Peyer's patch (tissue), 4 donors: ENCODE measurements around the gene ZDHHC24. TPM values are rescaled to one million over a fixed set of nuclear protein-coding genes. Genes with fewer than 3 reads are reported as not detected.

Experiments used
- DNase-seq, 3 donors: peaks; one replicate each; pipeline ENCODE4 v3.0.0-alpha.2; 2017 to 2019
- H3K27ac ChIP-seq, 4 donors: fragments of 200-600 bp; sonication (generic); one replicate each; pipeline ENCODE4 v1.5.1; 2016 to 2019
- H3K27me3 ChIP-seq, 2 donors: fragments of 200-600 bp; sonication (generic); one replicate each; pipeline ENCODE4 v1.5.1; 2019
- H3K36me3 ChIP-seq, 3 donors: fragments of 200-600 bp; sonication (generic); one replicate each; pipeline ENCODE4 v1.5.1; 2016 to 2019
- H3K4me1 ChIP-seq, 4 donors: fragments of 200-600 bp; sonication (generic); one replicate each; pipeline ENCODE4 v1.5.1; 2016 to 2019
- H3K4me3 ChIP-seq, 4 donors: fragments of 200-600 bp; sonication (generic); 1 replicate in 3 of 4; 2 replicates in 1 of 4; pipeline ENCODE4 v1.5.1; 2016 to 2019; ENCODE audit warnings: mild to moderate bottlenecking in 1 of 4
- H3K9me3 ChIP-seq, 4 donors: fragments of 200-600 bp; sonication (generic); one replicate each; pipeline ENCODE4 v1.5.1; 2016 to 2019; ENCODE audit warnings: mild to moderate bottlenecking in 1 of 4
- CTCF ChIP-seq, 6 experiments: fragments of 450-650 bp in 4 of 6; fragments of 200-600 bp in 2 of 6; sonication (generic) in 1 of 6; IDR thresholded peaks; one replicate each; pipeline ENCODE4 v1.5.1; 2017 to 2019; ENCODE audit warnings: antibody characterized with exemption in 6 of 6, mild to moderate bottlenecking in 3 of 6, moderate library complexity in 1 of 6
- POLR2A ChIP-seq, 2 donors: fragments of 450-650 bp; IDR thresholded peaks; one replicate each; pipeline ENCODE4 v1.5.1; 2017; ENCODE audit warnings: antibody characterized with exemption in 2 of 2, mild to moderate bottlenecking in 2 of 2, moderate library complexity in 2 of 2
- total RNA-seq, 4 donors: library from RNA; depleted of rRNA; stranded (reverse); fragments of >200 nt; gene quantifications; one replicate each; pipeline ENCODE4 v1.1.0, GENCODE V29; 2016

ZDHHC24 gene
- total RNA-seq, 4 donors from 2014 or later: 9.1 to 29.3 (median 15.3) TPM

- Histone ChIP-seq H3K9me3 (no peaks in the 10 kb centered on the region), H3K4me3 (no peak overlapping the region), H3K27ac (no peak overlapping the region), H3K36me3 (peaks cover 0 to 41% (median 0%) of the 10 kb centered on the region in 3 donors), H3K4me1 (peaks cover 0 to 6% (median 0%) of the 10 kb centered on the region in 4 donors), H3K27me3 (no peaks in the 10 kb centered on the region)
- no peak for TF ChIP-seq CTCF (IDR thresholded peaks at IDR 0.05)
- no peak for TF ChIP-seq POLR2A (IDR thresholded peaks at IDR 0.05)
- DNase-seq: no peak
Measured at GRCh38 chr11:66484806-66485380, 61.0 kb downstream of the ZDHHC24 start.

- no peaks in the 10 kb centered on the region for H3K9me3 ChIP-seq
Measured at GRCh38 chr11:66480117-66480938, 65.5 kb downstream of the ZDHHC24 start, which contains the start of gene DPP3. Gene DPP3 (plus strand): TSS chr11:66480434. CDS start chr11:66482201, 1,767 bp downstream.

GRCh38 chr11:66479394-66480116 lies 66.3 kb downstream of the ZDHHC24 start:
- Histone ChIP-seq H3K4me1 (peaks cover 0 to 8% (median 3%) of the 10 kb centered on the region in 4 donors), H3K27me3 (no peaks in the 10 kb centered on the region), H3K27ac (peak overlapping the region; percentile 82 to 96 (median 90)), H3K36me3 (peaks cover 0 to 5% (median 0%) of the 10 kb centered on the region in 3 donors), H3K9me3 (no peaks in the 10 kb centered on the region), H3K4me3 (peak overlapping the region; percentile 66 to 84 (median 71))
- DNase-seq: peak; percentile 29 to 67 (median 65)
- TF ChIP-seq POLR2A (IDR thresholded peaks at IDR 0.05): no peak

More at GRCh38 chr11:66480117-66480938, 65.5 kb downstream of the ZDHHC24 start, which contains the start of gene DPP3:
- H3K27ac ChIP-seq: peak within 1 kb of the TSS; percentile 82 to 96 (median 90)
- H3K27me3 ChIP-seq: no peaks in the 10 kb centered on the region
- TF ChIP-seq CTCF (IDR thresholded peaks at IDR 0.05): peak in 1 of 6 experiments; percentile 3
- TF ChIP-seq POLR2A (IDR thresholded peaks at IDR 0.05): peak; percentile 95 to 96
- peaks cover 0 to 5% (median 0%) of the 10 kb centered on the region in 3 donors for H3K36me3 ChIP-seq
- H3K4me3 ChIP-seq: peak within 1 kb of the TSS; percentile 66 to 84 (median 71)
- DNase-seq: peak; percentile 96 to 99 (median 99)
- peaks cover 0 to 8% (median 3%) of the 10 kb centered on the region in 4 donors for H3K4me1 ChIP-seq

- Histone ChIP-seq H3K27ac (peak overlapping the region; percentile 82 to 96 (median 90)), H3K4me3 (peak overlapping the region; percentile 66 to 84 (median 71)), H3K36me3 (peaks cover 0 to 7% (median 0%) of the 10 kb centered on the region in 3 donors), H3K27me3 (no peaks in the 10 kb centered on the region), H3K9me3 (no peaks in the 10 kb centered on the region), H3K4me1 (peaks cover 0 to 8% (median 3%) of the 10 kb centered on the region in 4 donors)
- TF ChIP-seq CTCF (IDR thresholded peaks at IDR 0.05) (peak; percentile 68 to 81 (median 78)), POLR2A (IDR thresholded peaks at IDR 0.05) (no peak)
- peak in 2 of 3 donors; percentile 45 to 59 for DNase-seq
Measured at GRCh38 chr11:66478729-66479393, 67.0 kb downstream of the ZDHHC24 start.

GRCh38 chr11:66477263-66478201 lies 68.3 kb downstream of the ZDHHC24 start:
- Histone ChIP-seq H3K9me3 (no peaks in the 10 kb centered on the region), H3K4me3 (no peak overlapping the region), H3K27ac (no peak overlapping the region), H3K36me3 (peaks cover 0 to 13% (median 0%) of the 10 kb centered on the region in 3 donors), H3K4me1 (peaks cover 0 to 8% (median 3%) of the 10 kb centered on the region in 4 donors), H3K27me3 (no peaks in the 10 kb centered on the region)
- TF ChIP-seq CTCF (IDR thresholded peaks at IDR 0.05) (no peak), POLR2A (IDR thresholded peaks at IDR 0.05) (no peak)
- no peak for DNase-seq
